WERI-Rb-1 (cell line): ENCODE measurements around the gene SLC9C1.
A peak's percentile ranks its signal among the peaks of the same experiment; 100 is the strongest.

Source experiments
- DNase-seq: peaks from one replicate; pipeline ENCODE4 v3.0.0-alpha.2; 2020
- H3K27ac ChIP-seq: fragments of 250-450 bp; sonication (Bioruptor Pico); 2 replicates; pipeline ENCODE4 v1.5.1; 2020; ENCODE audit warnings: mild to moderate bottlenecking, moderate library complexity
- H3K27me3 ChIP-seq: fragments of 250-450 bp; sonication (Bioruptor Pico); 2 replicates; pipeline ENCODE4 v1.5.1; 2021; ENCODE audit warnings: mild to moderate bottlenecking, low read depth, moderate library complexity; ENCODE audit not compliant: insufficient read depth, severe bottlenecking
- H3K36me3 ChIP-seq: fragments of 250-450 bp; sonication (Bioruptor Pico); 2 replicates; pipeline ENCODE4 v1.5.1; 2020; ENCODE audit warnings: mild to moderate bottlenecking, moderate library complexity
- H3K4me3 ChIP-seq: 2 replicates; pipeline ENCODE4 v1.5.1; 2011; ENCODE audit warnings: low read depth, mild to moderate bottlenecking, control low read depth, low read length
- H3K9me3 ChIP-seq: fragments of 250-450 bp; sonication (Bioruptor Pico); 2 replicates; pipeline ENCODE4 v1.5.1; 2021; ENCODE audit warnings: mild to moderate bottlenecking, moderate library complexity; ENCODE audit not compliant: severe bottlenecking
- CTCF ChIP-seq: IDR thresholded peaks from 2 replicates; pipeline ENCODE4 v1.5.1; 2011; ENCODE audit warnings: low read depth, mild to moderate bottlenecking, control low read depth, inconsistent platforms, low read length

SLC9C1 gene

DNA sequence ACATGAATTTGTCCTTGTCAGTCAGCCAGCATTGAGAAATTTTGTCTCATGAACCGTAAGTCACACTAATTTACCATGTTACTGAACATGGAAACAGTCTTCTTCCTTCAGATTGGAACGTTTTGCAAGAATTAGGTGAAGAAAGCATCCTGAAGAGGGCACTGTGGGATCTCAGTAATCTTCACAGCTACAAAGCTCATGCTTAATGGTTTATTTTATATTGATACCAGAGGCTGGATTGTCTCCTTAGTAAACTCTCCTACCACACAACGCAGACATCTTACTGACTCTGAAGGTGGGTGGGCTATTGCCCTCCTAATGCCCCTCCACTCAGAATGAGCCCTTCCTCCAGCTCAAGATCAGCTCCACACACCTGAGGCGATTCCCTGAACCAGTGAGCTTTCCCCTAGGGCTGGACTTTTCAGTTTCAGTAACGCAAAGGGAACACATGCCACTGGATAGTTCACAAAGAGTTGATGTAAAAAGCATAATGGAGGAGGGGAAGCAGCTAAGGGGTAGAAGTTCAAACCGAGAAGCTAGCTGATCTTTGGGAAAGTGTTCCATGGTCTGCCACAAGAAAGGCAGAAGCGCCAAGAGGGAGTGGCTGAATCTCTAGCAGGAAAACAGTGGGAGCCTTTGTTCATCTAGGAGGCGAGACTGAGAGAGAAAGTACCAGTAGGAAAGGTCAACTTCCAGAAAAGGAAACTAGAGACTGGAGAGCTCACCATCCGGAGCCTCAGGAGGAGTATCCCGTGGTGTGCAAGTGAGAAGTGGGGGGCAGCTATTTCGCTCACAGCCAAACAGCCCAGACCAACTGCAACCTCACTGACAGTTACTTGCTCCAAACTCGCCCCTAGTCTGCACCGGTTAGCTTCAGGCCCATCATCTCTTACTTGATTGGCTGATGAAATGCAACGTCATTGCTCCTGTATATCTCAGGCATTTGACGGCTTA lies at the start of gene SLC9C1:
Gene SLC9C1, minus strand, starts transcription at position 849 of the 954 bp plus-strand sequence. CDS start 7,425 bp downstream, outside the sequence.
- Histone ChIP-seq H3K27ac (no peak within 1 kb of the TSS), H3K27me3 (no peaks in the 10 kb centered on the region), H3K36me3 (no peaks in the 10 kb centered on the region), H3K9me3 (peaks cover 3% of the 10 kb centered on the region), H3K4me3 (no peak within 1 kb of the TSS)
- DNase-seq: peak; percentile 37
- TF ChIP-seq CTCF: peak; percentile 67

DNA sequence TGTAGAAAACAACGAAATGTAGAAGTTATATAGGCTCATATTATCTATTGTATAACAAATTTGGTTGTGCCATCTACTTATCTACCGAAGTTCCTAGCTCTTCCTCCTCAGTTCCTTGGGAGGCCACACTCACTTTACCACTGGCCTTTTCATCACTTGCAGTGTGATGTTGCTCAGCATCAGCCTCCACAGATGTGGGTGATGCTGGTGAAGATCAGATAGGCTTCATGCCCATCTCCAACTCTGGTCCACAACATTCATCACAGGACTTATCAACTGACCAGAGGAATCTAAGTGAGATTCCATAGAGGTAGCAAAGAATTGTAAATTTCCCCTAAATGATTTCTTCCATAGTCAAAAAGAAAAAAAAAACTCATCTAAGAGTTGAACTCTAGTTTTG lies 47.4 kb upstream of the SLC9C1 start:
- Histone ChIP-seq H3K27ac (no peak overlapping the region), H3K4me3 (no peak overlapping the region), H3K9me3 (peaks cover 3% of the 10 kb centered on the region), H3K27me3 (peaks cover 26% of the 10 kb centered on the region), H3K36me3 (no peaks in the 10 kb centered on the region)
- no peak for DNase-seq
- no peak for TF ChIP-seq CTCF

DNA sequence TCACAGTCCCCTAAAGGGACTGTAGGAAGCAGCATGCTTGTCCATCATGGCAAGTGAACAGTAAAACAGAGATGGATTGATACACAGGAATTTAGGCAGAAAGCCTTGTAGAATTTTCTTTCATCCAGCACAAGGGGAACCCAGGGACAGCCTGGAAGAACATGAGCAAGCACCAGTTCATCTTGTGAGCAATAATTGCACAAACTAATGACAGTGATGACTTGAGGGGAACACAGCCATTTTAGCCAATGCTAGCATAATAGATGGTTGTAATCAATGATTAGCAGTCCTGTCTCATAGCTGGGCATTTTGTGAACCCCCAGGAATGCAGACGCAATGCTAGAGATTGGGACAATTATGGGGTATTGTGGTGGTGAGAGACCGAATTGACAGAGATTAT lies 45.6 kb upstream of the SLC9C1 start:
- no peaks in the 10 kb centered on the region for H3K36me3 ChIP-seq
- no peak for TF ChIP-seq CTCF

DNA sequence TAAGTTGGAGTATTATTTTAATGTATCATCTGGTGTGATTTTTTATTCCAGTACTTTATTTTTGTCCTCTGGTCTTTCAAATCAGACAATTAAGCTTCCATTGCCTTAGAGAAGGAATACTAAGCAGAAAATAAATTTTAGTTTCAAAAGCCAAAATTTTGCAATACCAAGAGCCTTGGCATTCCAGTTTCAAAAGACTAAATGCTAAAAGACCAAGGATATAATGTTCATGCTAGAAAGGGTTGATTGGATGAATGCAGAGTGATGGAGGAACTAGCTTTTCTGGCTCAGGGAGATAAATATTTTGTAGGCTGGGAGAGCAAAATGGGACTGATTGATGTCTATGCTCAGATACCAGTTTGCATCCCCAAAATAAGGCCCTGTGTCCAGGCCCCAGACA lies 45.1 kb upstream of the SLC9C1 start:
- H3K27me3 ChIP-seq: peaks cover 29% of the 10 kb centered on the region
- DNase-seq: no peak
- no peak overlapping the region for H3K27ac ChIP-seq
- no peaks in the 10 kb centered on the region for H3K36me3 ChIP-seq
- no peak for TF ChIP-seq CTCF
- H3K4me3 ChIP-seq: no peak overlapping the region
- H3K9me3 ChIP-seq: peaks cover under 1% of the 10 kb centered on the region

More for the DNA sequence above, 45.6 kb upstream of the SLC9C1 start:
- no peak for DNase-seq
- no peak overlapping the region for H3K4me3 ChIP-seq
- H3K27ac ChIP-seq: no peak overlapping the region
- peaks cover 29% of the 10 kb centered on the region for H3K27me3 ChIP-seq
- peaks cover 3% of the 10 kb centered on the region for H3K9me3 ChIP-seq

DNA sequence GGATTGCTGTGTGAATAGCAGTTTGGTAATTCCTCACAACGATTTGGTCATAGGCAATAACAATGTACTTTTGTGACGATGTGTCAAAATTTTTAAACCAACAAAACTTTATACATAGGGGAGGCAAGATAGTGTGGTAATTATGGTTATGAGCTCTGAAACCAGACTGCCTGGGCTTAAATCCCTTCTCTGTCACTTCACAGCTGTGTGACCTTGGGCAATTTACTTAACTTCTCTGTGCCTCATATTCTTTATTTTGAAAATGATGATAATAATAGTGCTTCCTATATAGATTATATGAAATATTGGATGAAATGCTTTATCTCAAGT lies 44.7 kb upstream of the SLC9C1 start:
- Histone ChIP-seq H3K27me3 (peaks cover 29% of the 10 kb centered on the region), H3K9me3 (no peaks in the 10 kb centered on the region), H3K27ac (no peak overlapping the region), H3K36me3 (no peaks in the 10 kb centered on the region), H3K4me3 (no peak overlapping the region)
- TF ChIP-seq CTCF: no peak
- no peak for DNase-seq
